Measurements from ENCODE around the gene AVL9. TPM values are rescaled to one million over a fixed set of nuclear protein-coding genes. Genes with fewer than 3 reads are reported as not detected.

Gene AVL9
- total RNA-seq, 1 donor = 26.9 TPM

GRCh38 chr7:32476816-32477648 lies 18.3 kb upstream of the AVL9 start:
- DNase-seq (ENCODE audit: low read depth) = no peak
- no peak overlapping the region for H3K4me3 ChIP-seq (ENCODE audit: low read depth, low read length)
- no peak for TF ChIP-seq CTCF (IDR thresholded peaks at IDR 0.05; ENCODE audit: insufficient read depth, low read length)

GRCh38 chr7:32477649-32477980 lies 17.7 kb upstream of the AVL9 start:
- no peak overlapping the region for H3K4me3 ChIP-seq (ENCODE audit: low read depth, low read length)
- DNase-seq (ENCODE audit: low read depth) = peak; percentile 19
- no peak for TF ChIP-seq CTCF (IDR thresholded peaks at IDR 0.05; ENCODE audit: insufficient read depth, low read length)

GRCh38 chr7:32479574-32480200 lies 15.6 kb upstream of the AVL9 start:
- no peak overlapping the region for H3K4me3 ChIP-seq (ENCODE audit: low read depth, low read length)
- DNase-seq (ENCODE audit: low read depth) = peak; percentile 79
- TF ChIP-seq CTCF (IDR thresholded peaks at IDR 0.05; ENCODE audit: insufficient read depth, low read length) = peak; percentile 95

GRCh38 chr7:32481176-32481575 lies 14.1 kb upstream of the AVL9 start:
- H3K4me3 ChIP-seq (ENCODE audit: low read depth, low read length) = no peak overlapping the region
- TF ChIP-seq CTCF (IDR thresholded peaks at IDR 0.05; ENCODE audit: insufficient read depth, low read length) = no peak
- no peak for DNase-seq (ENCODE audit: low read depth)

GRCh38 chr7:32481921-32482320 lies 13.4 kb upstream of the AVL9 start:
- no peak overlapping the region for H3K4me3 ChIP-seq (ENCODE audit: low read depth, low read length)
- DNase-seq (ENCODE audit: low read depth) = peak; percentile 25
- TF ChIP-seq CTCF (IDR thresholded peaks at IDR 0.05; ENCODE audit: insufficient read depth, low read length) = no peak

GRCh38 chr7:32489788-32490126 lies 5.5 kb upstream of the AVL9 start:
- H3K4me3 ChIP-seq (ENCODE audit: low read depth, low read length) = peak overlapping the region; percentile 94
- DNase-seq (ENCODE audit: low read depth) = no peak
- TF ChIP-seq CTCF (IDR thresholded peaks at IDR 0.05; ENCODE audit: insufficient read depth, low read length) = no peak

Data from fibroblast of the aortic adventitia (primary cell).